H54 (cell line): ENCODE results near the gene LRRC15.
A peak's percentile ranks its signal among the peaks of the same experiment; 100 is the strongest.

Source experiments
- DNase-seq: peaks from one replicate; pipeline ENCODE4 v3.0.0; 2011; ENCODE audit warnings: low spot score, mixed read lengths; ENCODE audit not compliant: insufficient read length
- FAIRE-seq: peaks from 3 replicates; lab custom pipeline; 2011; peaks lifted over from hg19 to GRCh38; lab: Jason Lieb, UNC
- POLR2A ChIP-seq: IDR thresholded peaks from 2 replicates; pipeline ENCODE4 v1.6.1; 2011; ENCODE audit warnings: low read depth, mild to moderate bottlenecking, low read length

The LRRC15 gene

DNA sequence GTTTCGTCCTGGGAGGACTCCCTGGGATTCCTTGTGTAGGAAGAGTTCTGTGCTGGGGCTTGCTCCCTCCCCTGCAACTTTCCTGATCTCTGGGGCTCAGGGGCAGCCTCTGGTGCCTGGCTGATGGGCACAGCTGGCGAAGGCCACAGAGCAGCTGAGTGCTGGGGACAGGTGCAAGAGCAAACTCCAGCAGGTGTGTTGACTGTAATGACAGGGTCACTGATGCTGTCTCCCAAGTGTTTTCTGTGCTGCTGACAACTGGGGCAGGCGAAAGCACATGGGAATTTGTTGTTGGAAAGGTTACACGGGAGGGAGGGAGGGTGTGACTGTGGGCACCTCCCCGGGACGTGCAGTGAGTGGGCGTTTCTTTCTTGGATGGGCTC, 40.0 kb downstream of the LRRC15 start:
- TF ChIP-seq POLR2A = no peak
- FAIRE-seq = no peak
- no peak for DNase-seq

DNA sequence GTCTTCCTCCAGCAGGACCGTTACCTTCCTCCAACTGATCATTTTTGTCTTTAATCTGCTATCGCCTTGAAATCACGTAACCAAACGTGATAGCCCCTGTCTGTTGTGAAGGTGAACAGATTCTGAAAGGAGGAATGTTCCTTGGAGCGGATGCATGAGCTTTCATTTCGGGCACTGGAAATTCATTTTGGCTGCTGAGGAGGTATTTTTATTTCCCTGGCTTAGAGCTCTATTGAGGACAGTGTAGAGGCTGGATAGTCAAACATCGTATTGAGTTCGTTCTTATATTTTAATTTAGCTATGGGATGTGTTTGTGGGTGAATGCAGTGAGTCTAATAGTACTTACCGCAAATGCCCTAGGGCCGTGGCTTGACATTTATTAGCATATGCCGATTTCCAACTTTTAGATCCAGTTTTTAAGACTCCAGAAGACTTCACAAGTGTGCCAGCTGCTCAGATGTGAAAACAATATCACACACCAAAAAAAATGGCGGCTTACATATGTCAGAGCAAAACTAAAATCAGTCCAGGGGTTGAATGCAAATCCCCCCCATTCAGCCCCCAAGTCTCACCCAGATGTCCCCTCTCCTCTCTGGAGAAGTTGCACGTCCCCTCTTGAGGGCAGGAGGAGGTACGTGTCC, 40.5 kb downstream of the LRRC15 start:
- FAIRE-seq (no peak), DNase-seq (no peak)
- no peak for TF ChIP-seq POLR2A

DNA sequence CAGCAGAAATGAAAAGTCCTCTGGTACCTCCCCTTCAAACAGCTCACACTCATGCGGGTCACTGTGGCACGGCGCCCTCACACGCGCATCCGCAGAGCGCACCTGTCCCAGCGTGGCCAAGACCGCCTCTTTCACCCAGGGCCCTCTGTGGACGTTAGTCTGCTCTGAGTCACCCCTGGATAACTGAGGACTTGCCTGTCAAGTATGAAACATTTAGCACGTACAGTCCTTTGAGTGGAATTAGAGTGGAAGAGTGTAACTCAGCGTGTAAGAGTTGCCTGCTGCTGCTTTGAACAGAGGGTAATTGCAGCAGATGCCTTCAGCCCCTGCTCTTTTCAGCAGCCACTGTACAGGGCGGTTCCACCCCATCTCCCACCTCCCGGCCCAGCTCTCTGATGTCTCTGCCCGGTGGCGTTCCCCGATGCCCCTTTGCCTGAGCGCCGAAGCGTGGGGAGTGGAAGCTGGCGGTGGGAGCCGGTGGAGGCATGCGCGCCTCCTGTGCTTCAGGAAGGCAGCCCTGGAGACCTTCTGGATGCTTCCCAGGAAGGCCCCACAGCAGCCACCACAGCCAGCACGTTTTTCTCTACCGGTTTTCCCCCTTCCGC, 41.4 kb downstream of the LRRC15 start:
- FAIRE-seq (no peak), DNase-seq (peak; percentile 45)
- TF ChIP-seq POLR2A = no peak

DNA sequence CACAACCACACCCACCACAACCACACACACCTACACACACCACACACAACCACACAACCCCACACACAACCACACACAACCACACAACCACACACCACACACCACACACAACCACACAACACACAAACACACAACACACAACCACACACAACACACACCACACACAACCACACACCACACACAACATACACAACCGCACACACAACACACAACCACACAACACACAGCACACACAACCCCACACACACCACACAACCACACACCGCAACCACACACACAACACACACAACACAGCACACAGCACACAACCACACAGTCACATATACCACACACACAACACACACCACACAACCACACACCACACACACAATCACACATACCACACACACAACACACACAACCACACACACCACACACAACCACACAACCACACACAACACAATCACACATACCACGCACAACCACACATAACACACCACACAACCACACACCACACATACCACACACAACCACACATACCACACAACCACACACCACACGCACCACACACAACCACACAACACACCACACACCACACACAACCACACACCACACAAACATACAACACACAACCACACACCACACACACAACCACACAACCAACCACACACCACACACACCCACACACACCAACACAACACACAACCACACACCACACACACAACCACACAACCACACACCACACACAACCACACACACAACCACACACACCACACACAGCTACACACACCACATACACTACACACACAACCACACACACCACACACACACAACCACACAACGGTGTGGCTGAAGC, 42.1 kb downstream of the LRRC15 start:
- FAIRE-seq = no peak
- no peak for DNase-seq
- TF ChIP-seq POLR2A = no peak

DNA sequence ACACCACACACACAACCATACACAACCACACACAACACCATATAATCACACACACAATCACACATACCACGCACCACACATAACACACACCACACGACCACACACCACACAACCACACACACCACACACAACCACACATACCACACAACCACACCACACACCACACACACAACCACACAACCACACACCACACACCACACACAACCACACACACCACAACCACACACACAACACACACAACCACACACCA, 42.6 kb downstream of the LRRC15 start:
- TF ChIP-seq POLR2A = no peak
- DNase-seq (no peak), FAIRE-seq (no peak)

DNA sequence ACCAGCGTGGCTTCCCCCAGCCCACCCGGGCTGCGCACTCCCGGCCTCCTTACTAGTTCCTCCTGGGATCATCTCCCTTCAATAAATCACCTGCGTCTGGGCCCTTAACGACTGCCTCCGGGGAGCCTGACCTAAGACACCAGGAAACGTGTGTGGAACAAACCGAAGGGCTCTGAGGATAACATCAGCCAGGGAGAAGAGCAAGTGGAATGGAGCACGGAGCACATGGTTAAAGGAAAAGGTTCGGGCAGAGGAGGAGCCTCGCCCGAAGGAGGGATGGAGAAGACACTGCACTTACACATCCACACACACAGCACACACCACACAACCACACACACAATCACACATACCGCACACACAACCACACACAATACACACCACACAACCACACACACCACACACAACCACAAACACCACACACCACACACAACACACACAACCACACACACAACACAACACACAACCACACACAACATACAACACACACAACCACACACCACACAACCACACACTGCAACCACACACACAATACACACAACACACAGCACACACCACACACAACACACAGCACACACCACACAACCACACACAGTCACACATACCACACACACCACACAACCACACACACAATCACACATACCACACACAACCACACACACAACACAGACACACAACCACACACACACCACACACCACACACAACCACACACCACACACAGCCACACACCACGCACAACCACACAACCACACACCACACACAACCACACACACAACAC, 43.2 kb downstream of the LRRC15 start:
- TF ChIP-seq POLR2A = no peak
- FAIRE-seq = no peak
- no peak for DNase-seq

DNA sequence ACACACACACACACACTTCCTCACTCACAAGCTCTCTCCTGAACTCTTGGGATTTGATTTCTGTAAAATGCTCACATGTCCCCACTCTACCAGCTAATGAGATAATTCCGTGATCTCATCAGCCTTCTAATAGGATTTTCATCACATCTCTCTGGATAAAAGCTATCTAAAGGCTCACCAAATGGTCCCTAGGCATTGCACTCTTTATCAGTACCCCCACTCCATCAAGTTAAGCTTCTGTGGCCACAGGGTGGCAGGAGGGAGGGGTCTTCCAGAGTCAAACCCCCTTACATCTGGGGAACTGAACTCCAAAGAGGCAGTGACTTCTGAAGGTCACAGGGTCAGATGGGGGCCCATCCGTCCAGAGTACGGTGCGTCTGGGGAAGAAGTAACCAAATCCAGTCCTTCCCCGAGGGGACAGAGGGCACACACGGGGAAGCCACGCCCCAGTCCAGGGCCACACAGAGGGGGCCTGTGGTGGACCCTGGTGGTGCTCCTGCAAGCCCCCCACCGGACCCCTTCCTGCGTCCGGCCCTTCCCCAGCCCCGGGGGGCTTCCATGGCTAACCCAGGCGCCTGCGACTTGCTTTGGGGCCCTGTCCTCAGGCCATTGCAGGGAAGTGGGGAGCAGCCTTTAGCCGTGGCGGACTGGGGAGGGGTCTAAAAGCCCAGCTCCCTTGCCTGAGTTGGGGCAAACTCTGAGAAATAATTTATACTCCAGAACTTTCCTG, 44.0 kb downstream of the LRRC15 start:
- FAIRE-seq = no peak
- no peak for TF ChIP-seq POLR2A

DNA sequence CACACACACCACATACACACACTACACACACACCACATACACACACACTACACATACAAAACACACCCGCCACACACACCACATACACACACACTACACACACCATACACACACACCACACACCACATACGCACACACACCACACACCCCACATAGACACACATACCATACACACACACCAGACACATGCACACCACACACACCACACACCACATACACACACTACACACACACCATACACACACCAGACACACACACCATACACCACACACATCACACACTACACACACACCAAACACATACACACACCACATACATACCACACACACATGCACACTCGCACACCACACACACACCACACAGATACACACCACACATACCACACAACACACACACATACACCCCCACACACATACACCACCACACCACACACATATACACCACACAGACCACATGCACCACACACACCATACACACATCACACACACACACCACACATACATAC, 44.7 kb downstream of the LRRC15 start:
- FAIRE-seq (no peak), DNase-seq (no peak)
- no peak; the same call in 1 of the 2 replicates for TF ChIP-seq POLR2A

More for the DNA sequence above, 44.0 kb downstream of the LRRC15 start:
- no peak for DNase-seq

DNA sequence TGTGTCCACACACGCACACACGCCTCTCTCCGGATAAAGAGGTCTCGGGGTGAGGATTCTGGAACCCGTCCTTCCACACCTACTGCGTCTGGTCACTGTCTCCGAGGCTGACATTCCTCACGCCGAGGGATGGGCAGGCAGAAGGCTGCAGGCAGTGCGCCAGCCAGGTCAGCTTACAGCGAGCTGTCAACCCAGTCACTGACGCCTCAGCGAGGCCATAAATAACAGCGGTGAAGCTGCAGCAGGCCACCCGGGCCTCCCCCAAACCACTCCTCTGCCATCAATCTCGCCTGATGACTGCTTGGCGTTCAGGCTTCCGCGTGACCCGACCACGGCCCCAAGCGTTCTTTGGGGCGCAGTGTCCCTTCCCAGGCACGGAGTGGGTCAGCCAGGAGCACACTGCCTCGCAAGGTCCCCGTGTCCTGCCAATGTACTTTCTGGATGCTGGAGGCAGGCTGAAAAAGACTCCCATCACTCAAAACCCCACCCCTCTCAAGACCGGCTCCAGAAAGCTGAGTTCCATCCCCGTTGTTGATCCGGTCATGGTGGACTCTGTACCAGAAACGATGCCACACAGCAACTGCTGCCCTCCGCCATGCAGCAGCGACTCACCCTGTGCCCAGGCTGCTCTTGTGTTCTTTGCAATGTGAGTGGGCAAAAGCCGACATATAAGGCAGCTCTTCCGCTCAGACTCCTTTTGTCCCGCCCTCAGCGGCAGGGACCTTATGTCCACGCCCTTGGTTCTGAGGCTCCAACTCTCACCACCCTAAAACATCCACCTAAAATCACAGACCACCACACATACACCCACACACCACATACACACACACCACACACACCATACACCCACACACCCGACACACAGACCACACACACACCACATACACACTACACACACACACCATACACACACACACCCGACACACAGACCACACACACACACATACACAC, 45.5 kb downstream of the LRRC15 start:
- TF ChIP-seq POLR2A = no peak
- FAIRE-seq (no peak), DNase-seq (peak; percentile 60)

DNA sequence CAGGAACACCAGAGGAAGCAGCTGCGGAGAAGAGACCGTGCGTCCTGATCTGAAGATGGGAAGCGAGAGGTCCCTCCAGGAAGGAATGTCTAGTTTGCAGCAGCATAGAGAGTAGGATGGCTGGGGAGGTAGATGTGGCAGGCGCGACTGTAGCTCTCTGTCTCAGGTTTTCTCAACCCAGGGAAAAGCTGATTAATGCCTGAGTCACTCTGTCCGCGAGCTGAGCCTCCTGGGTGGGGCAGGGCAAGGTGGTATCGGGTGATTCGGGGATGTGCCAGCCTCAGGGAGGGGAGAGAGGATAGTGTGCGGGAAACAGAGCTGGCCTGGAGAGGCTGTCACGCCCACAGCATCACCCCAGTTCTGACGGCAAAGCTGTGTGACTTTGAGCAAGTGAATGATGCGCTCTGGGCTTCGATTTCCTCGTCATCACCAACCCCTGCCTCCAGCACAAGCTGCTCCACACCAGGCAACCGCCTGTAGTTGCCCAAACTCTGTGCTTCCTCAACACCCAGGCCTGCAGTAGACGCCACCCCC, 46.8 kb downstream of the LRRC15 start:
- no peak for TF ChIP-seq POLR2A
- DNase-seq = peak; percentile 97
- FAIRE-seq = peak; percentile 93

DNA sequence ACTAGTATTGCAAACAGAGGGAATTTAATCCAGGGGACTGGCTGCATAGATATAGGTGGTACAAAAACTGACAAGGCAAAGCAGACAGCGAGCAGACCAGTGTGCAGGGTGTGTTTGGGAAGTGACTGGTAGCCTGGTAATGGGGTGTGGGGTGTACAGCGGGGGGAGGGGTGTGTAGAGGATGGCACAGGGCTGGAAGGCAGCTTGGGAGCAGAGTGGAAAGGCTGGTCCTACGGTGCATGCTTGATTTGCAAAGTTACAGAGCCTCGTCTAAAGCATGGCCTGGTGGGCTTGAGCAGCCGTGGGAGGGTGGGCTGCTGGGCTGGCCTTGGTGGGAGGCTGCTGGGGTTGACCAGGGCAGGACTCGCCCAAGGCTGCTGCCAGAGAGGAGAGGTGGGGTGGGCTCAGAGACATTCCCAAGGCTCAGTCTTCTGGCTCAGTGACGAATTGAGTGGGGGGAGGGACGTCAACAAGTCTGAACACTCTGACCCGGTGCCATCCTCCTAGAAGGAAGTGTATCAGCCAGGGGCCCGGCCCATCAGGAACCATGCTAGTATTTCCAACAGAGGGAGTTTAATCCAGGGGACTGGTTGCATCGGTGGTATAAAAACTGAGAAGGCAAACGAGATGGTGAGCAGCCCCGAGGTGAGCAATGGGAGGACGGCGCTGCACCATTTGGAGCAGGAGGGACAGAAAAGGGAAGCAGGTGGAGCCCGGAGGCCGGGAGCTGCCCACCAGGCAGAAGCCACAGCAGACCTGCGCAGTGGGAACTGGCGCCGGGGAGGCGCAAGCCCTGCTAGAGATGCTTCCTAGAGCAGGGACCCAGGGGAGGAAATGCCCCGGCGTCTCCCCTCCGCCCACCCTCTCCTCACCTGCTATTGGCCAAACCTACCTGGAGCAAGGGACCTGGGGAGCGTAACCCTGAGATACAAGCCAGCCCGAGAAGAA, 47.6 kb downstream of the LRRC15 start:
- no peak for TF ChIP-seq POLR2A
- DNase-seq (no peak), FAIRE-seq (no peak)
